HPDE6-E6E7 (cell line): ENCODE measurements around the gene RNU6-1.

ENCODE experiments used
- DNase-seq: peaks from one replicate; pipeline ENCODE4 v3.0.0; 2011; ENCODE audit warnings: missing footprints; ENCODE audit errors: extremely low spot score

Gene RNU6-1

DNA sequence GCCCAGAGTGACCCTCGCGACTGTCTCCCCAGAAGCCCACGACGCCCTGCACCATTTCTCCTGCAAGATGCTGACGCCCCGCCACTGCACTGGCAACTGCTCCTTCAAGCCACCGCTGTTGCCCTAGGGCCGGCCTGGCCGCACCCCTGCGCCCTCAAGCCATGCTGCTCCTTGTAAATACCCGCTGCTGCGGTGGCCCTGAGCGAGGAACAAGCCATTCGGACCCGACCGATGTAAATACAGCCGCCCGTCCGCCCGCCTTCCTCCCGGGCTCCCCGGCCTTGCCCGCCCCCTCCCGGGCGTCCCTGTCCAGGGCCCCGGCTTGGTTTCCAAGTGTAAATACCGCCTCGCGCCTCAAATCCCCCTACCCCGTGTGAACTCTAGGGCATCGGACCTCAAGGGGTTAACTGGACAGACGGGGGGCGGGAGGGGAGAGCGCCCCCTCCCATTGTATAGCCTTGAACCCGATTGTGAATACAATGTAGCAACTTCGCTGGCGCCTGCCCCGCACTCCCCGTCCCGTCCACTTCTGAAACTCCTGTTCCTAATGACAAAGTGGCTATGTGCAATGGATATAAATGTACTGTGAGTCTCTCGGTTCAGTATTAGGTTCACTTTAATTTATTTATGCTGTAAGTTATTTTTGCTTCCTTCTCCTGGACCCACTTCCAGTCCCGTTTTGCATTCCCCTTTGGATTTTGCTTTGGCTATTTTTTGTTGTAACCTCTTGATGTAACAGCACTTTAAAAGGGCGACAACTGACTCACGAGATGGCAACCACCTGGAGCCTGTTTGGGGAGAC is 5.9 kb downstream of the RNU6-1 start:
- DNase-seq = no peak

DNA sequence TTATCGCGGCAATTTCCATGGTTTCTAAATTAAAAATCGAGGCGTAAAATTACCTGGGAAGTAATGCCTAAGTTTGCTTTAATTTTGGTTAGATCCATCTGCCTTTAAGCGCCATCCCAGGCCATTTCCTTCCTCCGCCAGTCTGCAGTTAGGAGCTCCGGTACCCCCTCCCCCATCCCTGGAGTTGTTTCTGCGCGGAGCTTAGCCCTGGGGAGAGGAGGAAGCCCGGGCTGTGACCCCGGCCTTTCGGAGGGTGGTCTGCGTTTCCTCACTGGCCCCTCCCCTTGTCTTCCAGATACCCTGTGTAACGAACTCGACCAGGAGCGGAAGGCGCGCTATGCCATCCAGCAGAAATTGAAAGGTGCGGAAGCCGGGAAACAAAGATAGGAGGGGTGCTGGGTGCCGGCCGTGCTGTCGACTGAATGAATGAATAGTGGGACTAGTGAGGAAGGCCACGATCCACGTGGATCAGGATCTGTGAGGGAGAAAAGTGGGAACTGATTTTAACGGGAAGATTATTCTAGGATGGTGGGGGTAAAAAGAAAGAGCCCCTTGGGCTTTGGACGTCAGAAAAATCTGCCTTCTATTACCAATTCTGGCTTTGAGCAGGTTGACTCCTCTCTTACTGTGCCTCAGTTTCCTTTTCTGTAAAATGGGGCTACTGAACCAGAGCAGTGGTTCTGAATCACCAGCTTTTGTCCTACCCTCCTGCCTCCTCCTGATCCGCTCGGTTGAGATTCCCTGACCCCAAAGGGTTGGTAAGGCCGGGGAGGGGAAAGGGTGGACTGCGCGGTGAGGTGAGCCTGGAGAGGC is 6.7 kb downstream of the RNU6-1 start:
- no peak for DNase-seq

DNA sequence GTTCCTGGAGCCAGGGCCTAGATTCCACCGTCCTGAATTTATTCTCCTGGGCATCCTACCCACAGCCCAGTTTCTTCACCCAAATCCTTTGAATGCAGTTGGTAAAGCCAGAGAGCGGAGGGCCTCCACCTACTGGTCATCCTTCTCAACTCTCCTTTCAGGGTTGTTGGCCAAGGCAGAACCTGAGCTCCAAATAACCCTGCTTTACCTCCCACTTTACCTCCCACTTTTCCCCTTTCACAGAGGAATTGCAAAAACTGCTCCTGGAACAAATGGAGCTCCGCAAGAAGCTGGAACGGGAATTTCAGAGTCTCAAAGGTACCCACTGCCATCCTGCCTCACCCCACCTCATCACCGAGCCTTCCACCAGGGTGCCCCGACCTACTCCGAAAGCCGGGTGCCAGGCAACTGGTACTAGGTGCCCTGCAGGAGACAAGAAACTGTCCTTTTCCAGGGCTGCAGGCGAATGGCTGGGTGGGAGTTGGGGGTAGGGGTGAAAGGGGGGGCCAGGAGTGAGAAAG is 7.8 kb downstream of the RNU6-1 start:
- no peak for DNase-seq

DNA sequence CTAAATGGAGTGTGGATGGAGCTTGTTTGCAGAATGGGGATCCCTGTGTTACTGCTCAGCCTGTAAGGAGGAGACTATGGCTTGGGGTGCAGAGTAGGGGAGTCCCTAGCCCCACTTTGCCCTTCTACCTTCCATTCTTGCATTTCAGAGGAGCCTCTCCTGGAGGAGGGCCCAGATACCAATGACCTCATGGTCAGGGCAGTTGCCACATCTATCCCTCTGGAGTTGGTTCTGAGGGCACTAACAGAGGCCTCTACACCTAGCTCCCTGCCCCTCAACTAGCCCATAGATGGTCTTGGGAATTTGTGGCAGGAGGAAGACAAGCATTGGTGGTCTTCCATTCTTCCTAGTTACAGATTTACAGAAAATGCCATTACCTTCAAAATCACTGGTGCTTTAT is 8.5 kb downstream of the RNU6-1 start:
- DNase-seq = no peak

DNA sequence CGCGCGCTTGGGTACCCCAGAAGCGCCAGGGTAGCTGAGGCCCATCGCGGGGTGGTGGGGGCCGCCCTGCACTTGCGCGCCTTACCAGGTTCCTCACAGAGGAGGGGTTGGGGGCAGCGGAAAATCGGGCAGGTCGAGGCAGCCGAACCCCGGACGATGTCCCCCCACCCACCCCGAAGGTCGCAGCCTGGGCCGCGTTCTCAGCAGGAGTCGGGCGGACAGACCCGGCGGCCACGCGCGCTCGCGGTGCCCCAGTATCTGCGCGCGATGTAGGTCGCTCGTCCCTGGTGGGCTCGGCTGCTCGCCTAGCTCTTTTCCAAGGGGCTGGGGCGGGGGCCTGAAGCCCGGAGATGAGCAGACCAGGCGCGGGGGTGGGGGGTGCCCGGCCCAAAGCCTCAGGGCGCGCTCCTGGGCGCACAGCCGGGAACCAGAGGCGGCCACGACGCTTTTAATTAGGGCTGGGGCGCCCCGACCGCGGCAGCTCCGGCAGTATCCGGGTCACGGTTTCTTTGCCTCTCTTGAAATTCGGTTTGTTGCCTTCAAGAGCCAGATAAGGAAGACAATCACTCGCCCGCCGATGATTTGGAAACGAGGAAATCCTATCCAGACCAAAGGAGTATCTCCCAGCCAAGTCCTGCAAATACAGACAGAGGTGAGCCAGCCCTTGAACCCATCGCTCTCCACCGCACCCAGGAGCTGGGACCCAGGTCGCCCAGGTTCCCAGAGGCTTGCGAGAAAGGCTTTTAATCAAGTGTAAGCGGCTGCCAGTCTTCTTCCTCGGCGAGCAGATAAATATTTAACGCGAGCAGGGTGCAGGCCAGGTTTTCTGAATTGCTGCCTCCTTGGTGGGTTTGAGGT is 10.0 kb downstream of the RNU6-1 start:
- no peak for DNase-seq

DNA sequence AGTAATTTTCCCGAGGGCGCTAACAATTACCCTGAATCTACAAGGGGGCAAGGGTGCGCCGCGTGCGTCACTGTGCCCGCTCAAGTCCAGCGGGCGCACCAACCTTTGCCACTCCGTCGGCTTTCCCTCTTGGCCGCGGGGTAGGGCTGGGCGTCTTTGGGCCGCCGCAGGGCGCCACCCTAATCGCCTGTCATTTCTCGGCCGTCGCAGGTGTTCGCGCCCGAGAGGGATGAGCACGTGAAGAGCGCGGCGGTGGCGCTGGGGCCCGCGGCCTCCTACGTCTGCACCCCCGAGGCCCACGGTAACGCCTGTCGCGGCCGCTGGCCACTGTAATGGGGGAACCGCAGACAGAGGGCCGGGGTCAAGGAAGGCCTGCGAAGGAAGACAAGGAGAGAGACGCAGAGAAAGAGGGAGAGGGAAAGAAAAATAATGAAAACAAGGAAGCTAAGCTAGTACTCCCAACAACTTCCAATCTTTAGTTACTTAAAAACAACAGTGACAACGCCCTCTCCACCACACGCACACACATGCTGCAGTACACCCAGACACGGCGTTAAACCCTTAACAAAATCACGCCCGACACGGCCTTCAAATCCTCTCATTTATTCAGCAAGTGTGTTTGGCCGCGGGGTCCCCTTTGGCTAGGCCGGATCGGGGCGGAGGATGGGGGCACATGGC is 10.7 kb downstream of the RNU6-1 start:
- no peak for DNase-seq

DNA sequence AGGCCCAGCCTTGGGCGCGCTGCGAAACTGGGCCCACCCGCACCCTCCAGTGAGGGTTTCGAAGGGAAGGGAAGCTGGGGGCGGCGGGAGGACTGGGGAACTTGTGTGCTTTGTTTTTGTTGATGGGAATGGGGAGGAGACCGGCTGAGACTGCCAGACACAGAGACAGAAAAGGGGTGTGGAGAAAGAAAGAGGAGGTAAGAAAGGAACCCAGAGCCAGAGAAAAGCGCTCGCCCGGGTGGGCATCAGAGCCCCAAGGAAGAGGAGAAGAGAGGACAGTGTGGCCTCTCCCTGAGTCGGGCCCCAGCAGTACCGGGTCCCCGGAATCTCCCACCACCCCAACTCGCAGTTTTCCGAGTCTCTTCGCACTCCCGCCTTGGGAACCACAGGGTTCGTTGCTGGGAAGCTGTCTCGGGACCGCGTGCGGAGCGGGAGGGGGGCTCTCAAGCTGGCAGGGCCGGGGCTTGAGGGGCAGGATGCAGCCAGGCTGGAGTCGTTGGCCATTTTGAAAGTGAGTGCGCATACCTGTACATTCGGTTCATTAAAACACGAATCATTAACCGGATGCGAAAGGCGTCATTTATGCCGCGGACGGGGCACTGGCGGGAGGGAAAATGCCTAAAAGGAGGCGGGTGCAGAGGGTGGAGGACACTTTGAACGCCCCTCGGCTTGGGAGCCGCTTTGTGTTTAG is 11.4 kb downstream of the RNU6-1 start:
- DNase-seq = no peak

DNA sequence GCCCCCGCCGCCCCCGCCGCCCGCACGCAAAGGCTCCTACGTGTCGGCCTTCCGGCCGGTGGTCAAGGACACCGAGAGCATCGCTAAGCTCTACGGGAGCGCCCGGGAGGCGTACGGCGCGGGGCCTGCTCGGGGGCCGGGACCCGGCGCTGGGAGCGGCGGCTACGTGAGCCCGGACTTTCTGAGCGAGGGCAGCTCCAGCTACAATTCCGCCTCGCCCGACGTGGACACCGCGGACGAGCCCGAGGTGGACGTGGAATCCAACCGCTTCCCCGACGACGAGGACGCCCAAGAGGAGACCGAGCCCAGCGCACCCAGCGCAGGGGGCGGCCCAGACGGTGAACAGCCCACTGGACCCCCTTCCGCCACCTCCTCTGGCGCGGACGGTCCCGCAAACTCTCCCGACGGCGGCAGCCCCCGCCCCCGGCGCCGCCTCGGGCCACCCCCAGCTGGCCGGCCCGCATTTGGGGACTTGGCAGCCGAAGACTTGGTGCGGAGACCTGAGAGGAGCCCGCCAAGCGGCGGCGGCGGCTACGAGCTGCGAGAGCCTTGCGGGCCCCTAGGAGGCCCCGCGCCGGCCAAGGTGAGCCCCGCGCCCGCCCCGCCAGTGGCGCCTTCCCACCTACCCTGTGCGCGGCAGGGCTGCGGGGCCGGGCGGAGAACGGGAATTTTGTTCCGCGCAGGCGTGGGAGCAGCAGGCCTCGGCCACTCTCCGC is 12.1 kb downstream of the RNU6-1 start:
- no peak for DNase-seq

DNA sequence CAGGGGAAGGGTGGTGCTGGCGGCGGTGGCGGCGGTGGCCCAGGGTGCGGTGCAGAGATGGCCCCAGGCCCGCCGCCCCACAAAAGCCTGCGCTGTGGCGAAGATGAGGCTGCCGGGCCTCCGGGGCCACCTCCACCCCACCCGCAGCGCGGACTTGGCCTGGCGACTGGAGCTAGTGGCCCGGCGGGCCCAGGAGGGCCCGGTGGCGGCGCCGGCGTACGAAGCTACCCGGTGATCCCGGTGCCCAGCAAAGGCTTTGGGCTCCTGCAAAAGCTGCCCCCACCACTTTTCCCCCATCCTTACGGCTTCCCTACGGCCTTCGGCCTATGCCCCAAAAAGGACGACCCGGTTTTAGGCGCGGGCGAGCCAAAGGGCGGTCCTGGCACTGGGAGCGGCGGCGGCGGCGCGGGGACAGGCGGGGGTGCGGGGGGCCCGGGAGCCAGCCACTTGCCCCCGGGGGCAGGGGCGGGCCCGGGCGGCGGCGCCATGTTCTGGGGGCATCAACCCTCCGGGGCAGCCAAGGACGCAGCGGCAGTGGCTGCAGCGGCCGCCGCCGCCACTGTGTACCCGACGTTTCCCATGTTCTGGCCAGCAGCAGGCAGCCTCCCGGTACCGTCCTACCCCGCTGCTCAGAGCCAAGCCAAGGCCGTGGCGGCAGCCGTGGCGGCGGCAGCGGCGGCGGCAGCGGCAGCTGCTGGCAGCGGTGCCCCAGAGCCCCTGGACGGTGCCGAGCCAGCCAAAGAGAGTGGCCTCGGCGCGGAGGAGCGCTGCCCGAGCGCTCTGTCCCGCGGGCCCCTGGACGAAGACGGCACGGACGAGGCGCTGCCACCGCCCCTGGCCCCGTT is 12.9 kb downstream of the RNU6-1 start:
- no peak for DNase-seq

DNA sequence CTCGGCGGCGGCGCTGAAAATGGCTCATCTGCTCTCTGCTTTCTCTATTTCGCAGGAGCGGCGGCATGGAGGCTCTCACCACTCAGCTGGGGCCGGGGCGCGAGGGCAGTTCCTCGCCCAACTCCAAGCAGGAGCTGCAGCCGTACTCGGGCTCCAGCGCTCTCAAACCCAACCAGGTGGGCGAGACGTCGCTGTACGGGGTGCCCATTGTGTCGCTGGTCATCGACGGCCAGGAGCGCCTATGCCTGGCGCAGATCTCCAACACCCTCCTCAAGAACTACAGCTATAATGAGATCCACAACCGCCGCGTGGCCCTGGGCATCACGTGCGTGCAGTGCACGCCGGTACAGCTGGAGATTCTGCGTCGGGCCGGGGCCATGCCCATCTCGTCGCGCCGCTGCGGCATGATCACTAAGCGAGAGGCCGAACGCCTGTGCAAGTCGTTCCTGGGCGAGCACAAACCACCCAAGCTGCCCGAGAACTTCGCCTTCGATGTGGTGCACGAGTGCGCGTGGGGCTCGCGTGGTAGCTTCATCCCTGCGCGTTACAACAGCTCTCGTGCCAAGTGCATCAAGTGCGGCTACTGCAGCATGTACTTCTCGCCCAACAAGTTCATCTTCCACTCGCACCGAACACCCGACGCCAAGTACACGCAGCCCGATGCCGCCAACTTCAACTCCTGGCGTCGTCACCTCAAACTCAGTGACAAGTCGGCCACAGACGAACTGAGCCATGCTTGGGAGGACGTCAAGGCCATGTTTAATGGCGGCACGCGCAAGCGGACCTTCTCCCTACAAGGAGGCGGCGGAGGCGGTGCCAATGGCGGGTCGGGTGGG is 13.7 kb downstream of the RNU6-1 start:
- no peak for DNase-seq

DNA sequence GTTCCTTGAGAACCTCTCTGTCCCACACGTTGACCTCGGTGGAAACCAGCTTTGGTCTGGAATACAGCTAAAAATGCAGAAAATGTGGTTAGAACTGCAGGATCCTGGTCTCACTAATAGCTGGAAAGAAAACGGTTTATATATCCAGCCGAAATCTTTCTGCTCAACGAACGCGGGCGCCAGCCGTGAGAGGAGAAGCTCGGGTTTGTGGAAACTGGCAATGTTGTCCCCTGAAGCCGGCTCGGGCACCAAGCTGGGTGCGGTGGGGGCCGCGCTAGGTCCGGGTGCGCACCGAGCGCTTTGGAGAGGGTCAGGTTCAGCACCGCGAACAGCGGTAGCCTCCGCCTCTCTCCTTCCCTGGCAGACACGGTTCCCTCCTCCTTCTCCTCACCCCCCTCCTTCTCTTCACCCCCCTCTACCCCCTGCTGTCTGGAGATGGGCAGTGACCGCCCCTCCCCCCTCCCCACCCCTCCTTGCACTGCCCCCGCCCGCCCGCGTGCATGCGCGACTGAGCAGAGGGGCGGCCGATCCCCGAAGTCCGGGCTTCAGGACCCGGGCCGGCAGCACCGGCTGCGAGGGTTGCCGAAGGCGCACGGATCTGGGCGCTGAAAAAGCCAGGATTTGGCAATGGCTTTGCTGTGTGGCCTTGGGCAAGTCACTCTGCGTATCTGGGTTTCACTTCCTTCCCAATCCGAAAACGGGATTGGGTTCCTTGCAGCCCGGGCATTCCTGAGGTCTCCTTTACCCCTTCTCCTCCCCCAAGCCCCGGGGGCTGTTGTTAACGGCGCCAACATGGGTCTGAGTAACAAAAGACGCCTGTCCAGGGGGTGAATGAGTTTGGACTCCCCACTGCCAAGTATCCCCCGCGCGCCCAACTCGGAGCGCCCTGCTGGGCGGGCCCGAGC is 14.6 kb downstream of the RNU6-1 start, which contains the start of gene SKOR1:
TSS of gene SKOR1 (plus strand) at position 534 of the 905 bp plus-strand sequence. CDS start at position 628, 94 bp downstream.
- DNase-seq = no peak

DNA sequence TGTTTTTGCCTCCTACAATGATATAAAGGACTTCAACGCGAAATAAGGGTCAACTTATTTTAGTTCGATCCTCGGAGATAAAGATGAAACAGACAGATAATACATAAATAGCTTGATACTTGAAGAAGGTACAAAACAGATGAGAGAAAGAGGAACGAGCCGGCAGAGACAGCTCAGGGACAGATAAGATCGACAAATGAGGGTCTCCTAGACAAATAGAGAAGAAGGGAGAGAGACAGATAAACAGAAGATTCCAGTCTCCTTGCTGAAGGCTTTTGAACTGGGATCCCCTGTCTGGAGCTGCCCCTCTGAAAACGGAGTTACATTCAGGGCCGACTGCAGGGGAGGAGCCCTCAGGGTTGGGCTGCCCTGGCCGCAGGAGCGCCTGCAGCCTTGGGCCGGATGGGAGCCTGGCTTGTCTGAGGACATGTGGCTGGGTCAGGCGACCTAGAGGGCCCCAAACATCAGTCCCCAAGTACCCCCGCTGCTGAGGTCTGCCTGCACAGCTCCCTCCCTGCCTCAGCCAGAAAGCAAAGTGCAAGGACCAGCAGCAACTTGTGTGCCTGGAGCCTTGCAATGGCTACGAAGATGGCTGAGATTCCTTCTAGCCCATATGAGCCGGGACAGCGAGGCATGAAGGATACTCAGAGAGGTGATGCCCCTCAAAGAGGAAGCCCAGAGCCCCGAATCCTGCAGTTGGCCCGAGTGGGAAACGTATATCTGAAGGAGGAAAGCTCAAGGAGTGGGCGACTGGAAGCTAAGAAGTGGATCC is 15.5 kb downstream of the RNU6-1 start:
- no peak for DNase-seq

DNA sequence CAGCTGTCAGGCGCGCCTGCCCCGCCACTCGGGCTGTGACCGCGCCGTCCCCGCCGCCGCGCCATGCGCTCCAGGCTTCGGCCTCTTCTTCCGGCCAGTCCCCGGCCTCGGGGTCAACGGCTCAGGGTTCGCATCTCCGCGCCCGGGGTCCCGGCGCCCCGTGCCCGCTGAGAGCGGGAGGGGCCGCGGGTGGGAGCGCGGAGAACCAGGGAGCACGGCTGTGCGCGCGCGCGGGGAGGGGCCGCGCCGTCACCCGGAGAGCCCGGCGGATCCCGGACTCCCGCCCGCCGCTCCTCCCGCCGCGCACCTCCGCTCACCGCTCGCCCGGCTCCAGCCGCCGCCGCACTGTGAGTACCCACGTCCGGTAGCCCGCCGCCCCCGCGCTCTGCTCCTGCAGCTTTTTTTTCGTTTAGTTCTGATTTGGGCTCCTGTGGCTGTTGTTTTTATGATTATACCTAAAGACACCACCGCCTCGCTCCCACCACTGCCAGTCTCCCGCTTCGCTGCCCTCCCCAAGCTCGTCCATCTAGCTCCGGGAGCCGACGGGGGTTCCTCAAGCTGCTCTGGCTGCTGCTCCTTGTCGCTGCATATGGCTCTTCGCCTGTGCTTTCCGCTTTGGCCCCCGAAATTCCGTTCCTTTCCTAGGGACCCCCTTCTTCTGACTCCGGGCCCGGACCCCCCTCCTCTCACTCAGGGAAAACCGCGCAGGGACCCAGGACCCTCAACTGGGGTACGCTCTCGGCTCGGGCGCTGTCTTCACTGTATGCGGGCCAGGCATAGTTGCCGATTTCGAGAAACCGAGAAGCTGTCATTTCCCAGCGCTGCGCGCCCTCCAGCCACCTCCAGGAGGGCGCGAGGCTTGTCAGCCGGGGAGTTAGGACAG is 16.3 kb downstream of the RNU6-1 start:
- DNase-seq = no peak

DNA sequence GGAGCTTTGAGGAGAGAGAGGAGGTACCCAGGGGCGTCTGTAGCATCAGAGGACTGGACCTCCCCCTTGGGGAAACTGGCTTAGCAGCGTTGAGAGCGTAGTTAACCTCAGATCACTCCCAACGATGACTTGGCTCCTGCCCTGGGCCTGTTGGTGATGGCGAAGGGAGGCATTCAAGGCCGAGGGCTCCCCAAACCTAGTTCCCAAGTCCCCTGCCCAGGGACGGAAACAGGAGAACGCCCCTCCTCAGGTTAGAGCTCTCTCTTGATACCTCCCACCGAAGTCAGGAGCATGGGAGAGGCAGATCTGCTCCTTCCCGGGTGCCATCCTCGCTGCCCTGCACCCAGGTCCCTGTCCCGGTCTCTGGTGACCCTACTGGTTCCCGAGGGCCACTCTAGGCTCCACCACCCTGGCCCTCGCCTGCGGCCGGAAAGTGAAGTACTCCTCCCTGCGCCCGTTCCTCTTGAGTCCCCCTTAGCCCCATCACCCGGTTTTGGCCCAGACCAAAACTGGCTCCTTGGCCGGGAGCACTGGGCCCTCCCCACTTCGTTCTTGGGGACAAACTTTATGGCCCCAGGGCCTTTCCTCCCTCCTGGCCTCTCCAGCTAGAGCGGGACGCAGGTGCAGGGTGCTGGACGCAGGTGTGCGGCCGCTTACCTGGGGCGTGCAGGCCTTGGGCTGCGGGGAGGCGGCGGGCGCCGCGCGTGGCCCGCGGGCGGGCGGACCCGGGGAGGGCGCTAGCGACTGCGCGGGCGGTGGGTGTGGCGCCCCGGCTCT is 17.1 kb downstream of the RNU6-1 start:
- DNase-seq = no peak
